Lower lobe of right lung (tissue), 2 donors: Measurements from ENCODE around the gene NR2C2. TPM values are rescaled to one million over a fixed set of nuclear protein-coding genes. Genes with fewer than 3 reads are reported as not detected.
A peak's percentile ranks its signal among the peaks of the same experiment; 100 is the strongest.

ENCODE experiments used
- ATAC-seq, 2 donors: fragments of 200-7000 bp; cut with Tn5 transposase; one replicate each; pipeline ENCODE4 v1.9.1; 2020 to 2022; ENCODE audit warnings: mild to moderate bottlenecking in 2 of 2, moderate library complexity in 2 of 2
- DNase-seq: peaks from one replicate; pipeline ENCODE4 v3.0.0-alpha.2; 2020
- H3K27ac ChIP-seq: fragments of 200-600 bp; one replicate; pipeline ENCODE4 v1.8.0; 2022
- H3K27me3 ChIP-seq: fragments of 200-600 bp; one replicate; pipeline ENCODE4 v1.8.0; 2022; ENCODE audit warnings: low read depth
- H3K36me3 ChIP-seq: fragments of 200-600 bp; one replicate; pipeline ENCODE4 v1.8.0; 2022; ENCODE audit warnings: mild to moderate bottlenecking
- H3K4me1 ChIP-seq: fragments of 200-600 bp; one replicate; pipeline ENCODE4 v1.8.0; 2022
- H3K4me3 ChIP-seq: fragments of 200-600 bp; one replicate; pipeline ENCODE4 v1.8.0; 2022; ENCODE audit warnings: mild to moderate bottlenecking
- H3K9me3 ChIP-seq: fragments of 200-600 bp; one replicate; pipeline ENCODE4 v1.8.0; 2022
- CTCF ChIP-seq: fragments of 200-600 bp; IDR thresholded peaks from one replicate; pipeline ENCODE4 v1.8.0; 2022; ENCODE audit warnings: antibody characterized with exemption, mild to moderate bottlenecking
- intact Hi-C: fragments of 100-400 bp; cut with DNase I; formaldehyde crosslinking; loops from one replicate; pipeline ENCODE4 v1.11.0; 2022
- total RNA-seq: library from RNA; stranded (reverse); fragmentation: NEBNext Ultra II Directional; extraction: Animal tissue kit (Norgen Biotek cat#: 25700); gene quantifications from one replicate; pipeline ENCODE4 v1.2.1, GENCODE V29; 2021
- donor health status: DM: no; HTN: yes; CAD: no; lungs with severe emphysema.

NR2C2 gene
- total RNA-seq, 1 donor from 2014 or later = 56.7 TPM

DNA sequence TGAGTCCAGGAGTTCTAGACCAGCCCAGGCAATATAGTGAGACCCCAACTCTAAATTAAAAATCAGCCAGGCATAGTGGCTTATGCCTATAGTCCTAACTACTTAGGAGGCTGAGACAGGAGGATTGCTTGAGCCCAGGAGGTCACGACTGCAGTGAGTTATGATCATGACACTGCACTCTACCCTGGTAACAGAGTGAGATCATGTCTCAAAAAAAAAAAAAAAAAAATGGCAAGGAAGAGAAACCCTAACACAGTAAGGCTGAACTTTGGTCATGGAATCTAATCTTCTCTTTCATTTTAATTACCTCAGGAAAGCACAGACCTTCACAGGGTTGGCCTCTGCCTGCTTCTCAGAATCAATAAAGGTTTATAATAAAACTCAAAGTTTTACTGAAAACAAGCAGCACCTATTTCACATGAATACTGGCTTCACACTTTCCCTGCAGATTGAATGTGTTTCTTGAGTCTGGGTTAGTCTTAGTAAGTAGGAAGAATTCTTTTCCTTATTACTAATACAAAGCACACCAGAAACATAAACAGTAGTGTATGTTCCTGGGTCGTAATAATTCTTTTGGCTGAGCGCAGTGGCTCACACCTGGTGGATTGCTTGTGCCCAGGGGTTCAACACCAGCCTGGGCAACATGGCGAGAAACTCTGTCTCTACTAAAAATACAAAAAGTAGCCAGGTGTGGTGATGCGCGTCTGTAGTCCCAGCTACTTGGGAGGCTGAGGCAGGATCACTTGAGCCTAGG lies 11.6 kb upstream of the NR2C2 start:
- TF ChIP-seq CTCF = no peak
- Histone ChIP-seq H3K4me1 (no peaks in the 10 kb centered on the region), H3K27ac (no peak overlapping the region), H3K36me3 (peaks cover 40% of the 10 kb centered on the region), H3K9me3 (no peaks in the 10 kb centered on the region), H3K27me3 (no peaks in the 10 kb centered on the region), H3K4me3 (no peak overlapping the region)
- intact Hi-C loops = no loop called here
- ATAC-seq (no peak), DNase-seq (no peak)

DNA sequence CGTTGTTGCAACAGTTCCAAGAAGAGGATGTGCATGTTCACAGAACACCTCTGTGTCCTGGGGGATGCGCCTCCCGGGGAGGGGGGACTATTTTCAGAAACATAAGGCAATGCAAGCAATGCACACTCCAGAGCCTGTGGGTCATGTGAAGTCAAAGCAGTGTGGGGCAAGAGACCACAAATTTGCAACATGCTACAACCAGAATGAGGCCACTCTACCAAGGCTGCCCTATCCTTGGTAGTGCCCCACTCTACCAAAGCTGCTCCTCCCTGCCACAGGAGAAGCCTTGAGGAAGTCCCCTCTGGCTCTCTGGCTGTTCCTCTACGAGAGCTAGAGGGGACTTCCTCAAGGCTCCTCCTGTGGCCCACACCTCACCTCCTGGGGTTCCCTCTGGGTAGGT lies 8.4 kb upstream of the NR2C2 start:
- Histone ChIP-seq H3K36me3 (peaks cover 35% of the 10 kb centered on the region), H3K4me1 (no peaks in the 10 kb centered on the region), H3K27ac (no peak overlapping the region), H3K4me3 (no peak overlapping the region), H3K27me3 (no peaks in the 10 kb centered on the region), H3K9me3 (no peaks in the 10 kb centered on the region)
- intact Hi-C loops = no loop called here
- DNase-seq (no peak), ATAC-seq (peak; percentile 32 to 59)
- TF ChIP-seq CTCF = no peak

- intact Hi-C loops = no loop called here
Measured at GRCh38 chr3:14941871-14942270, 5.5 kb upstream of the NR2C2 start.

DNA sequence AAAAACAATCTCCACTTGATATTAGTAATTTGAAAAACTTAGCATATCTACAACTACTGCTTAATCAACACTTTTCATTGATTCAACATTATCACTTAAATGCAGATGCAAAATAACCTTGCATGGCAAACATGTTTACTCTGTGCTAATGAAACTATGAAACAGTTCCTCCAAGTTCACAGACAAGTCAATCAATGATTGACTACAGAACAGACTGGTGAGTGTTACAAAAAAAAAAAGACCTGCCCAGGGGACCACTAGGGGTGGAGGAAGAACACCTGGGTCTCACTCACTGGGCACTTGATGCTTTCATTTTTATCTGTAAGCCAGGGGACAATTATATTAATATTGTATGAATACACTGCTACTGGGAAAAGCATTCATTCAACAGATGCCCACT lies 4.3 kb upstream of the NR2C2 start:
- ATAC-seq = no peak
- no peak for DNase-seq
- Histone ChIP-seq H3K27ac (no peak overlapping the region), H3K27me3 (no peaks in the 10 kb centered on the region), H3K9me3 (no peaks in the 10 kb centered on the region), H3K36me3 (peaks cover 37% of the 10 kb centered on the region), H3K4me1 (peaks cover 15% of the 10 kb centered on the region), H3K4me3 (no peak overlapping the region)
- intact Hi-C loops = no loop called here
- no peak for TF ChIP-seq CTCF

More at GRCh38 chr3:14941871-14942270, 5.5 kb upstream of the NR2C2 start:
- no peaks in the 10 kb centered on the region for H3K27me3 ChIP-seq
- TF ChIP-seq CTCF = no peak
- peaks cover 37% of the 10 kb centered on the region for H3K36me3 ChIP-seq
- no peak overlapping the region for H3K27ac ChIP-seq
- no peak for DNase-seq
- peaks cover 15% of the 10 kb centered on the region for H3K4me1 ChIP-seq
- no peak for ATAC-seq
- H3K9me3 ChIP-seq = no peaks in the 10 kb centered on the region
- H3K4me3 ChIP-seq = no peak overlapping the region

DNA sequence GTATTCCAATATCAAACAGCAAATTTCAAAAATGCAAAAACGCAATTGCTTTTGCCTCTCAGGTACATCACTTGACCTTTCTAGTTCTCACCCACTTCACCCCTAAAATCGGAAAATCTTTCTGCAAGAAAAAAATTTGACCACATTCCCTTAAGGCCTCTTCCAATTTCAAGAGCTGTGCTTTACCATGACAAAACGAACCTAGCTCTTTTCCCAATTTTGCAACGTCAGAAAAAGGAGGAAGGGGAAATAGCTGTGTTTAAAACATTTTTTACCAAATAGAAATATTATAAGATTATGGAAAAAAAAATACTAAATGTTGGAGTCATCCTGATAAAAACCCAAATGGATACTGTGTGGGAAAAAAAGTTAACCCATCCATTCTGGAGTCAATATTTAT lies 1.1 kb upstream of the NR2C2 start:
- ATAC-seq (no peak), DNase-seq (no peak)
- Histone ChIP-seq H3K4me3 (peak overlapping the region; percentile 73), H3K27ac (peak overlapping the region; percentile 94), H3K27me3 (no peaks in the 10 kb centered on the region), H3K36me3 (peaks cover 37% of the 10 kb centered on the region), H3K4me1 (peaks cover 40% of the 10 kb centered on the region), H3K9me3 (no peaks in the 10 kb centered on the region)
- intact Hi-C loops = no loop called here
- no peak for TF ChIP-seq CTCF
